ENCODE data around the gene TIMM13. TPM values are rescaled to one million over a fixed set of nuclear protein-coding genes. Genes with fewer than 3 reads are reported as not detected.

The TIMM13 gene
- total RNA-seq, 4 donors from 2014 or later, result 28.8 to 43.6 (median 41.1) TPM

GRCh38 chr19:2392366-2392765 is 35.0 kb downstream of the TIMM13 start:
- TF ChIP-seq CTCF (IDR thresholded peaks at IDR 0.05), result no peak
- DNase-seq (ENCODE audit: low spot score), result no peak

GRCh38 chr19:2391118-2391725 is 36.2 kb downstream of the TIMM13 start:
- DNase-seq (ENCODE audit: low spot score) (no peak), ATAC-seq (ENCODE audit: low FRiP score) (no peak)
- TF ChIP-seq CTCF (IDR thresholded peaks at IDR 0.05), result peak in 1 of 3 donors; percentile 11

More at GRCh38 chr19:2392366-2392765, 35.0 kb downstream of the TIMM13 start:
- ATAC-seq (ENCODE audit: low FRiP score), result no peak

GRCh38 chr19:2389594-2389993 is 37.8 kb downstream of the TIMM13 start:
- no peak for TF ChIP-seq CTCF (IDR thresholded peaks at IDR 0.05)
- ATAC-seq (ENCODE audit: low FRiP score) (no peak), DNase-seq (ENCODE audit: low spot score) (no peak)

GRCh38 chr19:2387367-2388288 is 39.8 kb downstream of the TIMM13 start:
- DNase-seq (ENCODE audit: low spot score) (no peak), ATAC-seq (ENCODE audit: low FRiP score) (no peak)
- no peak for TF ChIP-seq CTCF (IDR thresholded peaks at IDR 0.05)

GRCh38 chr19:2385053-2385721 is 42.2 kb downstream of the TIMM13 start:
- TF ChIP-seq CTCF (IDR thresholded peaks at IDR 0.05), result no peak
- ATAC-seq (ENCODE audit: low FRiP score), result no peak
- no peak for DNase-seq (ENCODE audit: low spot score)

GRCh38 chr19:2382530-2383222 is 44.7 kb downstream of the TIMM13 start:
- ATAC-seq (ENCODE audit: low FRiP score) (no peak), DNase-seq (ENCODE audit: low spot score) (no peak)
- no peak for TF ChIP-seq CTCF (IDR thresholded peaks at IDR 0.05)

Measured in omental fat pad (tissue), 4 donors.